Liver (tissue), 9 donors: ENCODE results near the gene SLC35E3. TPM values are rescaled to one million over a fixed set of nuclear protein-coding genes. Genes with fewer than 3 reads are reported as not detected.

Experiments
- DNase-seq: peaks from one replicate; pipeline ENCODE4 v3.0.0-alpha.2; 2017; ENCODE audit warnings: low spot score
- H3K27ac ChIP-seq, 2 donors: one replicate each; pipeline ENCODE4 v1.7.0; 2013; ENCODE audit warnings: inconsistent platforms in 2 of 2, low read length in 2 of 2, control low read depth in 1 of 2, low read depth in 1 of 2, mild to moderate bottlenecking in 1 of 2
- H3K27me3 ChIP-seq, 4 donors: one replicate each; pipeline versions ENCODE4 v1.6.1 to v1.7.0; 2013; ENCODE audit warnings: low read length in 3 of 4, inconsistent platforms in 1 of 4, mild to moderate bottlenecking in 1 of 4, moderate library complexity in 1 of 4; ENCODE audit not compliant: control insufficient read depth in 4 of 4, insufficient read depth in 4 of 4
- H3K36me3 ChIP-seq, 4 donors: one replicate each; pipeline versions ENCODE4 v1.6.1 to v1.7.0; 2013; ENCODE audit warnings: low read length in 3 of 4, mild to moderate bottlenecking in 3 of 4, low read depth in 1 of 4, moderate library complexity in 1 of 4; ENCODE audit not compliant: control insufficient read depth in 4 of 4, insufficient read depth in 3 of 4
- H3K4me1 ChIP-seq, 4 donors: one replicate each; pipeline versions ENCODE4 v1.6.1 to v1.7.0; 2013; ENCODE audit warnings: low read length in 3 of 4, mild to moderate bottlenecking in 3 of 4, moderate library complexity in 1 of 4; ENCODE audit not compliant: control insufficient read depth in 4 of 4, insufficient read depth in 4 of 4
- H3K4me3 ChIP-seq, 3 donors: one replicate each; pipeline versions ENCODE4 v1.6.1 to v1.7.0; 2013; ENCODE audit warnings: low read length in 3 of 3, control low read depth in 1 of 3, low read depth in 1 of 3, mild to moderate bottlenecking in 1 of 3
- H3K9ac ChIP-seq, 2 donors: one replicate each; pipeline ENCODE4 v1.7.0; 2013; ENCODE audit warnings: low read length in 2 of 2, mild to moderate bottlenecking in 2 of 2, moderate library complexity in 2 of 2, control low read depth in 1 of 2, low read depth in 1 of 2
- H3K9me3 ChIP-seq, 4 donors: one replicate each; pipeline versions ENCODE4 v1.6.1 to v1.7.0; 2013; ENCODE audit warnings: low read length in 3 of 4; ENCODE audit not compliant: control insufficient read depth in 4 of 4
- ATF3 ChIP-seq: IDR thresholded peaks from 2 replicates; pipeline ENCODE4 v1.6.1; 2016; ENCODE audit warnings: antibody characterized with exemption
- CTCF ChIP-seq: fragments of 150-350 bp; IDR thresholded peaks from 2 replicates; pipeline ENCODE4 v1.5.1; 2017; ENCODE audit warnings: improper control_type of control experiment, low read depth, low read length; ENCODE audit not compliant: missing input control
- EGR1 ChIP-seq, 2 donors: IDR thresholded peaks; 2 replicates each; pipeline ENCODE4 v1.6.1; 2016 to 2018; ENCODE audit warnings: antibody characterized with exemption in 2 of 2, low read depth in 2 of 2
- FOXA2 ChIP-seq: IDR thresholded peaks from 2 replicates; pipeline ENCODE4 v1.6.1; 2016; ENCODE audit warnings: antibody characterized with exemption
- GABPA ChIP-seq, 2 donors: IDR thresholded peaks in 1 of 2; conservative IDR thresholded peaks in 1 of 2; 2 replicates each; pipeline ENCODE4 v1.6.1; 2016; ENCODE audit warnings: antibody characterized with exemption in 2 of 2, mild to moderate bottlenecking in 1 of 2, moderate library complexity in 1 of 2
- HNF4A ChIP-seq, 2 donors: conservative IDR thresholded peaks; 2 replicates each; pipeline ENCODE4 v1.6.1; 2016; ENCODE audit warnings: antibody characterized with exemption in 2 of 2, mild to moderate bottlenecking in 2 of 2
- NR2F2 ChIP-seq: IDR thresholded peaks from 2 replicates; pipeline ENCODE4 v1.6.1; 2016; ENCODE audit warnings: antibody characterized with exemption
- RAD21 ChIP-seq, 2 donors: IDR thresholded peaks; 2 replicates each; pipeline ENCODE4 v1.6.1; 2016; ENCODE audit warnings: antibody characterized with exemption in 2 of 2, mild to moderate bottlenecking in 2 of 2
- REST ChIP-seq: IDR thresholded peaks from 2 replicates; pipeline ENCODE4 v1.6.1; 2016; ENCODE audit warnings: antibody characterized with exemption, mild to moderate bottlenecking
- TAF1 ChIP-seq: conservative IDR thresholded peaks from 2 replicates; pipeline ENCODE4 v1.6.1; 2016; ENCODE audit warnings: antibody characterized with exemption, mild to moderate bottlenecking
- YY1 ChIP-seq: IDR thresholded peaks from 2 replicates; pipeline ENCODE4 v1.6.1; 2016; ENCODE audit warnings: antibody characterized with exemption, mild to moderate bottlenecking
- ZBTB33 ChIP-seq: IDR thresholded peaks from 2 replicates; pipeline ENCODE4 v1.6.1; 2016; ENCODE audit warnings: antibody characterized with exemption
- WGBS: extraction: QIAGEN DNeasy Blood & Tissue Kit; methylation state at CpG from one replicate; pipeline ENCODE4 v1.1.7; 2013; 5-methylcytosine and 5-hydroxymethylcytosine counted together
- polyA plus RNA-seq, 2 donors: library from polyadenylated mRNA; stranded (reverse) in 1 of 2; unstranded in 1 of 2; fragments of 200-250 nt in 1 of 2; fragments of >200 nt in 1 of 2; fragmentation: Nextera tagmentation in 1 of 2; extraction: Ambion mirVana in 1 of 2; gene quantifications; one replicate each; pipeline versions ENCODE4 v1.2.1 to v1.2.3, GENCODE V29; 2013 to 2015
- total RNA-seq, 2 donors: library from RNA; depleted of rRNA; stranded (reverse); fragments of >200 nt; gene quantifications; one replicate each; pipeline ENCODE4 v1.2.3, GENCODE V29; 2014
- donor health status: healthy.
- donor health status: healthy.
- donor health status: healthy.
- donor health status: healthy.
- donor health status: healthy.

The SLC35E3 gene
- total and polyA plus RNA-seq, 4 donors, result 2.1 to 6.0 (median 4.6) TPM

GRCh38 chr12:68733661-68734071, 12.3 kb upstream of the SLC35E3 start:
- H3K36me3 ChIP-seq, result peaks cover 3 to 39% (median 29%) of the 10 kb centered on the region in 4 donors

More at GRCh38 chr12:68733661-68734071, 12.3 kb upstream of the SLC35E3 start:
- Histone ChIP-seq H3K27ac (no peak overlapping the region), H3K4me3 (no peak overlapping the region), H3K9me3 (no peaks in the 10 kb centered on the region), H3K4me1 (no peaks in the 10 kb centered on the region), H3K27me3 (no peaks in the 10 kb centered on the region), H3K9ac (no peak overlapping the region)
- no peak for DNase-seq
- no peak for TF ChIP-seq ATF3
- no peak for TF ChIP-seq YY1
- TF ChIP-seq REST, result no peak
- TF ChIP-seq FOXA2, result no peak
- no peak for TF ChIP-seq NR2F2
- TF ChIP-seq HNF4A (conservative IDR thresholded peaks at IDR 0.05), result no peak
- TF ChIP-seq GABPA (IDR thresholded peaks at IDR 0.05 in 1 of 2, conservative IDR thresholded peaks at IDR 0.05 in 1 of 2), result no peak
- no peak for TF ChIP-seq ZBTB33
- TF ChIP-seq TAF1, result no peak
- no peak for TF ChIP-seq EGR1 (IDR thresholded peaks at IDR 0.05; ENCODE audit: low read depth in 2 of 2)
- TF ChIP-seq CTCF, result no peak
- no peak for TF ChIP-seq RAD21 (IDR thresholded peaks at IDR 0.05)
- WGBS, result 97% methylated on average over 4 of the region's 4 CpGs
